IMR-90 (cell line): ENCODE data around the gene TTI1. TPM values are rescaled to one million over a fixed set of nuclear protein-coding genes. Genes with fewer than 3 reads are reported as not detected.

Experiments used
- ATAC-seq: fragments of 200-7000 bp; cut with Tn5 transposase; 2 replicates; pipeline ENCODE4 v1.9.1; 2020; ENCODE audit warnings: low read depth, mild to moderate bottlenecking, moderate library complexity
- BruUV-seq: library from RNA; stranded (reverse); fragments of 400-500 nt; replicated peaks from 2 replicates; lab custom pipeline; 2021; lab: Mats Ljungman, UMichigan
- CTCF ChIA-PET: fragments of 300-600 bp; formaldehyde crosslinking; extraction: SDS; loops from one replicate; lab custom pipeline; 2021; ENCODE audit warnings: antibody characterized with exemption; lab: Yijun Ruan, JAX
- POLR2A ChIA-PET: fragments of 300-600 bp; sonication (Branson Sonifier 250); formaldehyde crosslinking; loops from one replicate; lab custom pipeline; 2022; ENCODE audit warnings: antibody characterized with exemption; ENCODE audit not compliant: unreplicated experiment; lab: Charles Lee
- DNase-seq: peaks from one replicate; pipeline ENCODE4 v3.0.0; 2013
- H2AFZ ChIP-seq: replicated peaks from 2 replicates; pipeline ENCODE3; 2013; ENCODE audit warnings: low read length, mild to moderate bottlenecking; ENCODE audit not compliant: poor library complexity
- H2AK5ac ChIP-seq: 2 replicates; pipeline ENCODE4 v1.6.1; 2013; ENCODE audit warnings: low read depth, low read length, inconsistent platforms
- H2AK9ac ChIP-seq: replicated peaks from 2 replicates; pipeline ENCODE3; 2013; ENCODE audit warnings: mild to moderate bottlenecking, low read depth, low read length, moderate library complexity; ENCODE audit not compliant: poor library complexity
- H2BK120ac ChIP-seq: 2 replicates; pipeline ENCODE4 v1.6.1; 2013; ENCODE audit warnings: low read depth, low read length, inconsistent platforms
- H2BK15ac ChIP-seq: 3 replicates; pipeline ENCODE4 v1.6.1; 2013; ENCODE audit warnings: low read depth, low read length, inconsistent platforms
- H2BK20ac ChIP-seq: 2 replicates; pipeline ENCODE4 v1.6.1; 2013; ENCODE audit warnings: low read depth, mild to moderate bottlenecking, inconsistent platforms, low read length, moderate library complexity
- H2BK5ac ChIP-seq: 2 replicates; pipeline ENCODE4 v1.6.1; 2013; ENCODE audit warnings: mild to moderate bottlenecking, low read depth, low read length, inconsistent platforms; ENCODE audit not compliant: poor library complexity, severe bottlenecking
- H3K14ac ChIP-seq: replicated peaks from 2 replicates; pipeline ENCODE4 v1.6.1; 2013; ENCODE audit warnings: low read depth, low read length, inconsistent platforms
- H3K18ac ChIP-seq: 2 replicates; pipeline ENCODE4 v1.6.1; 2013; ENCODE audit warnings: low read depth, low read length, control low read depth
- H3K23ac ChIP-seq: 2 replicates; pipeline ENCODE4 v1.6.1; 2013; ENCODE audit warnings: low read depth, low read length, inconsistent platforms
- H3K27ac ChIP-seq: 2 replicates; pipeline ENCODE4 v1.5.1; 2013; ENCODE audit warnings: mild to moderate bottlenecking, control low read depth, low read length; ENCODE audit not compliant: insufficient read depth
- H3K27me3 ChIP-seq: 2 replicates; pipeline ENCODE4 v1.6.1; 2013; ENCODE audit warnings: low read length; ENCODE audit not compliant: control insufficient read depth, insufficient read depth
- H3K36me3 ChIP-seq: 2 replicates; pipeline ENCODE4 v1.6.1; 2013; ENCODE audit warnings: low read length, mixed read lengths; ENCODE audit not compliant: control insufficient read depth, insufficient read depth
- H3K4ac ChIP-seq: 2 replicates; pipeline ENCODE4 v1.6.1; 2013; ENCODE audit warnings: low read depth, low read length, inconsistent platforms
- H3K4me1 ChIP-seq: 2 replicates; pipeline ENCODE4 v1.6.1; 2013; ENCODE audit warnings: low read length, mixed read lengths; ENCODE audit not compliant: control insufficient read depth, insufficient read depth
- H3K4me2 ChIP-seq: 2 replicates; pipeline ENCODE4 v1.6.1; 2013; ENCODE audit warnings: low read depth, mild to moderate bottlenecking, control low read depth, low read length, moderate library complexity
- H3K4me3 ChIP-seq: 2 replicates; pipeline ENCODE4 v1.5.1; 2013; ENCODE audit warnings: low read depth, mild to moderate bottlenecking, control low read depth, low read length, moderate library complexity; ENCODE audit not compliant: insufficient read depth
- H3K56ac ChIP-seq: 2 replicates; pipeline ENCODE4 v1.6.1; 2013; ENCODE audit warnings: low read length, inconsistent platforms; ENCODE audit not compliant: insufficient read depth; ENCODE audit errors: extremely low read depth
- H3K79me1 ChIP-seq, 2 experiments: 2 replicates each; pipeline ENCODE4 v1.6.1; 2013; ENCODE audit warnings: low read length in 2 of 2, inconsistent platforms in 1 of 2, low read depth in 1 of 2
- H3K9ac ChIP-seq: 2 replicates; pipeline ENCODE4 v1.6.1; 2013; ENCODE audit warnings: low read depth, low read length, control low read depth
- H3K9me1 ChIP-seq: 2 replicates; pipeline ENCODE4 v1.6.1; 2013; ENCODE audit warnings: low read length, inconsistent platforms; ENCODE audit not compliant: insufficient read depth
- H3K9me3 ChIP-seq: 2 replicates; pipeline ENCODE4 v1.6.1; 2013; ENCODE audit warnings: low read length; ENCODE audit not compliant: control insufficient read depth, insufficient read depth
- H4K20me1 ChIP-seq: 2 replicates; pipeline ENCODE4 v1.6.1; 2013; ENCODE audit warnings: low read length, inconsistent platforms; ENCODE audit not compliant: insufficient read depth
- H4K5ac ChIP-seq: 2 replicates; pipeline ENCODE4 v1.6.1; 2013; ENCODE audit warnings: mild to moderate bottlenecking, low read depth, low read length, control low read depth
- H4K8ac ChIP-seq, 2 experiments: 2 replicates each; pipeline ENCODE4 v1.6.1; 2013; ENCODE audit warnings: low read depth in 2 of 2, low read length in 2 of 2, control low read depth in 1 of 2, inconsistent platforms in 1 of 2
- H4K91ac ChIP-seq: 2 replicates; pipeline ENCODE4 v1.6.1; 2013; ENCODE audit warnings: low read depth, low read length, inconsistent platforms; ENCODE audit not compliant: insufficient read depth
- BHLHE40 ChIP-seq: fragments of 150-350 bp; IDR thresholded peaks from 2 replicates; pipeline ENCODE4 v1.6.1; 2016; ENCODE audit warnings: mild to moderate bottlenecking, low read depth, low read length
- CEBPB ChIP-seq: IDR thresholded peaks from 2 replicates; pipeline ENCODE4 v1.6.1; 2012; ENCODE audit warnings: low read depth, low read length, improper control_type of control experiment
- CHD1 ChIP-seq: IDR thresholded peaks from 2 replicates; pipeline ENCODE4 v1.6.1; 2012; ENCODE audit warnings: low read depth, low read length, improper control_type of control experiment
- CTCF ChIP-seq: conservative IDR thresholded peaks from 2 replicates; pipeline ENCODE4 v1.5.1; 2012; ENCODE audit warnings: mild to moderate bottlenecking, low read depth, low read length, improper control_type of control experiment
- MAFK ChIP-seq: IDR thresholded peaks from 2 replicates; pipeline ENCODE4 v1.6.1; 2012; ENCODE audit warnings: low read depth, low read length, improper control_type of control experiment
- MXI1 ChIP-seq: IDR thresholded peaks from 2 replicates; pipeline ENCODE4 v1.6.1; 2012; ENCODE audit warnings: low read depth, mild to moderate bottlenecking, low read length, moderate library complexity, borderline replicate concordance
- NFE2L2 ChIP-seq: fragments of 150-350 bp; IDR thresholded peaks from 2 replicates; pipeline ENCODE4 v1.6.1; 2016; ENCODE audit warnings: low read depth, mild to moderate bottlenecking, low read length
- RAD21 ChIP-seq: IDR thresholded peaks from 2 replicates; pipeline ENCODE4 v1.6.1; 2012; ENCODE audit warnings: low read length, improper control_type of control experiment
- RCOR1 ChIP-seq: IDR thresholded peaks from 2 replicates; pipeline ENCODE4 v1.6.1; 2012; ENCODE audit warnings: mild to moderate bottlenecking, low read length, improper control_type of control experiment; ENCODE audit not compliant: insufficient replicate concordance
- RFX5 ChIP-seq: IDR thresholded peaks from 2 replicates; pipeline ENCODE4 v1.8.0; 2012; ENCODE audit warnings: low read depth, mild to moderate bottlenecking, low read length, moderate library complexity
- WGBS, 2 experiments: methylation state at CpG; one replicate each; pipeline versions ENCODE4 v1.1.5 to v1.1.7; 2013; ENCODE audit warnings: missing lambda C conversion rate in 2 of 2; ENCODE audit not compliant: insufficient read length in 1 of 2; ENCODE audit errors: extremely low coverage in 2 of 2; 5-methylcytosine and 5-hydroxymethylcytosine counted together
- dilution Hi-C: fragments of 300-500 bp; cut with HindIII; formaldehyde crosslinking; loops from one replicate; pipeline ENCODE4 v1.14.3; 2018; ENCODE audit warnings: low sequenced_read_pairs; ENCODE audit not compliant: unreplicated experiment
- in situ Hi-C: fragments of 300-500 bp; cut with MboI; formaldehyde crosslinking; loops from 3 replicates; pipeline ENCODE4 v1.14.3; 2019; ENCODE audit warnings: low sequenced_read_pairs, inconsistent platforms, mixed read lengths
- intact Hi-C: fragments of 100-400 bp; cut with micrococcal nuclease; formaldehyde crosslinking; loops from 2 replicates; pipeline ENCODE4 v1.10.0; 2022
- polyA plus RNA-seq, 3 experiments: library from polyadenylated mRNA; depleted of rRNA; stranded (reverse); fragments of >200 nt; gene quantifications; 2 replicates each; pipeline ENCODE4 v1.2.3, GENCODE V29; 2012; ENCODE audit warnings: low replicate concordance in 1 of 3
- total RNA-seq: library from RNA; depleted of rRNA; stranded (reverse); fragments of >200 nt; gene quantifications from 2 replicates; pipeline ENCODE4 v1.2.3, GENCODE V29; 2012
- TF ChIP-seq, protein P1 (sequence below): fragments of 150-350 bp; IDR thresholded peaks from 2 replicates; pipeline ENCODE4 v1.6.1; 2017; ENCODE audit warnings: mild to moderate bottlenecking, antibody characterized with exemption, low read length, low read depth

The TTI1 gene
- total and polyA plus RNA-seq, 2 of the 4 experiments (the other 2 are of a cell fraction) = 12.5 to 17.6 TPM

DNA sequence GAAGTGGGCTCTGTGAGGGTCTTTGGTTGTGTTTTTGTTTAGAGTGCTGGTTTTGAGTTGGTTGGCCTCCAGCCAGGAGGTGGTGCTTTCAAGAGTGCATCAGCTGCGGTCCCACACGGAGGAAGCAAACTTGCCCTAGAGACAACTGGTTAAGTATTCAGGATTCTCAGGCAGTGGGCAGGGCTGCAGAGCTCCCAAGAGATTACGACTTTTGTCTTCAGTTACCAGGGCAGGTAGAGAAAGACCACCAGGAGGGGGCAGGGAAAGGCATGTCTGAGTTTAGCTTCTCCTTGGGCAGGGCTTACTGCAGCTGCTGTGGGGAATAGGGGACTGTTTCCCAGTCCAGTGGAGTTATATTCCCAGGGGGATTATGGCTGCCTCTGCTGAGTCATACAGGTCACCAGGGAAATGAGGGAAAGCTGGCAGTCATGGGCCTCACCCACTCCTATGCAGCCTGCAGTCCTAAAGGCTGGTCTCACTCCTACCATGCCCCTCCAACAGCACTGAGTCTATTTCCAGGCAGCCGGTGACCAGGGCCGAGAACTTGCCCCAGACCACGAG, 64.3 kb downstream of the TTI1 start:
- intact Hi-C loops = no loop called here

More for the DNA sequence above, 64.3 kb downstream of the TTI1 start:
- H2AK9ac ChIP-seq = no peak overlapping the region
- H3K79me1 ChIP-seq = no peaks in the 10 kb centered on the region
- no peak overlapping the region for H3K23ac ChIP-seq
- ATAC-seq = no peak
- BruUV-seq = no TSS peak
- 56% methylated on average over 3 of the region's 6 CpGs; no CpG with 5 or more reads in 1 of the 2 experiments for WGBS, 2 experiments
- no peaks in the 10 kb centered on the region for H3K9me1 ChIP-seq
- no peak overlapping the region for H2AFZ ChIP-seq
- H2AK5ac ChIP-seq = no peak overlapping the region
- H3K4me1 ChIP-seq = no peaks in the 10 kb centered on the region
- H3K14ac ChIP-seq = no peak overlapping the region
- H3K18ac ChIP-seq = no peak overlapping the region
- no peaks in the 10 kb centered on the region for H3K9me3 ChIP-seq
- peaks cover 7% of the 10 kb centered on the region for H3K27me3 ChIP-seq
- H3K4me2 ChIP-seq = no peak overlapping the region
- CTCF ChIA-PET = no interaction called here
- H4K8ac ChIP-seq = no peak overlapping the region
- H4K20me1 ChIP-seq = no peaks in the 10 kb centered on the region
- DNase-seq = no peak
- H3K56ac ChIP-seq = no peak overlapping the region
- no peak overlapping the region for H2BK15ac ChIP-seq
- H3K4ac ChIP-seq = no peak overlapping the region
- dilution Hi-C loops (no loop called here), in situ Hi-C loops (no loop called here)
- no peak overlapping the region for H4K5ac ChIP-seq
- H2BK5ac ChIP-seq = no peak overlapping the region
- no peak overlapping the region for H3K9ac ChIP-seq
- no peak overlapping the region for H3K27ac ChIP-seq
- no peak overlapping the region for H3K4me3 ChIP-seq
- POLR2A ChIA-PET = no interaction called here
- H2BK120ac ChIP-seq = no peak overlapping the region
- no peak overlapping the region for H4K91ac ChIP-seq
- no peak overlapping the region for H2BK20ac ChIP-seq
- TF ChIP-seq BHLHE40 (no peak), RFX5 (no peak), CTCF (no peak), MXI1 (no peak), NFE2L2 (no peak), CEBPB (no peak), RAD21 (no peak), CHD1 (no peak), RCOR1 (no peak), MAFK (no peak)
- TF ChIP-seq, protein P1, sequence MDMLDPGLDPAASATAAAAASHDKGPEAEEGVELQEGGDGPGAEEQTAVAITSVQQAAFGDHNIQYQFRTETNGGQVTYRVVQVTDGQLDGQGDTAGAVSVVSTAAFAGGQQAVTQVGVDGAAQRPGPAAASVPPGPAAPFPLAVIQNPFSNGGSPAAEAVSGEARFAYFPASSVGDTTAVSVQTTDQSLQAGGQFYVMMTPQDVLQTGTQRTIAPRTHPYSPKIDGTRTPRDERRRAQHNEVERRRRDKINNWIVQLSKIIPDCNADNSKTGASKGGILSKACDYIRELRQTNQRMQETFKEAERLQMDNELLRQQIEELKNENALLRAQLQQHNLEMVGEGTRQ = no peak
- no peaks in the 10 kb centered on the region for H3K36me3 ChIP-seq
